ENCODE results near the gene TMEM95. TPM values are rescaled to one million over a fixed set of nuclear protein-coding genes. Genes with fewer than 3 reads are reported as not detected.

The TMEM95 gene
- total RNA-seq, 1 experiment from 2014 or later = not detected

DNA sequence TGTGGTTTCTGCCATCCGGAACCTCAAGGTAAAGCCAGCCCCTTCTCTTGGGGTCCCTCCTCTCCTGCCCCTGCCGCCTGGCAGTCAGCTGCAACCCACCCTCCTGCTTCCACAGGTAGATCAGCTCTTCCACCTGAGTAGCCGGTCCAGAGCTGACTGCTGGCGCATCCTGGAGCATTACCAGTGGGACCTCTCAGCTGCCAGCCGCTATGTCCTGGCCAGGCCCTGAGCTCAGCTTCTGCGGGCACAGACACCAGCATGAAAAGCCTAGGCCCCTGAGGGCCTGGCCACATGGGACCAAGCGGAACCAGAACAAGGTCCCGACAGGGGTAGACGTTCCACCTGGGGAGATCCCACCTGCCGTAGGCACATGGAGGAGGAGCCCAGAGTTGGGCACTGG, 33.9 kb downstream of the TMEM95 start:
- CTCF ChIA-PET = no interaction called here
- no peaks in the 10 kb centered on the region for H3K27me3 ChIP-seq (ENCODE audit: insufficient read depth, low read length)
- H3K79me2 ChIP-seq (ENCODE audit: insufficient read depth, low read length) = 0 out of 2 replicates have a peak, but pooled peaks cover 7% of the 10 kb centered on the region
- H3K9me2 ChIP-seq (ENCODE audit: insufficient read depth) = no peaks in the 10 kb centered on the region
- BruUV-seq (replicated peaks) = no TSS peak
- POLR2A ChIA-PET = interaction anchor here (1.2 kb wide), 1 partner anchor 12 kb away, joined by 3 read pairs; no protein-coding TSS in a partner anchor
- no peak overlapping the region for H3K4me3 ChIP-seq (replicated peaks in 1 of 2; ENCODE audit: low read depth in 1 of 2, low read length in 2 of 2)
- no peak for TF ChIP-seq POLR2A (IDR thresholded peaks at IDR 0.05; ENCODE audit: borderline replicate concordance, extremely low read depth, insufficient read depth, insufficient read length)
- TF ChIP-seq ELF1 (IDR thresholded peaks at IDR 0.05; ENCODE audit: borderline replicate concordance, low read depth) = no peak
- TF ChIP-seq, protein P1, sequence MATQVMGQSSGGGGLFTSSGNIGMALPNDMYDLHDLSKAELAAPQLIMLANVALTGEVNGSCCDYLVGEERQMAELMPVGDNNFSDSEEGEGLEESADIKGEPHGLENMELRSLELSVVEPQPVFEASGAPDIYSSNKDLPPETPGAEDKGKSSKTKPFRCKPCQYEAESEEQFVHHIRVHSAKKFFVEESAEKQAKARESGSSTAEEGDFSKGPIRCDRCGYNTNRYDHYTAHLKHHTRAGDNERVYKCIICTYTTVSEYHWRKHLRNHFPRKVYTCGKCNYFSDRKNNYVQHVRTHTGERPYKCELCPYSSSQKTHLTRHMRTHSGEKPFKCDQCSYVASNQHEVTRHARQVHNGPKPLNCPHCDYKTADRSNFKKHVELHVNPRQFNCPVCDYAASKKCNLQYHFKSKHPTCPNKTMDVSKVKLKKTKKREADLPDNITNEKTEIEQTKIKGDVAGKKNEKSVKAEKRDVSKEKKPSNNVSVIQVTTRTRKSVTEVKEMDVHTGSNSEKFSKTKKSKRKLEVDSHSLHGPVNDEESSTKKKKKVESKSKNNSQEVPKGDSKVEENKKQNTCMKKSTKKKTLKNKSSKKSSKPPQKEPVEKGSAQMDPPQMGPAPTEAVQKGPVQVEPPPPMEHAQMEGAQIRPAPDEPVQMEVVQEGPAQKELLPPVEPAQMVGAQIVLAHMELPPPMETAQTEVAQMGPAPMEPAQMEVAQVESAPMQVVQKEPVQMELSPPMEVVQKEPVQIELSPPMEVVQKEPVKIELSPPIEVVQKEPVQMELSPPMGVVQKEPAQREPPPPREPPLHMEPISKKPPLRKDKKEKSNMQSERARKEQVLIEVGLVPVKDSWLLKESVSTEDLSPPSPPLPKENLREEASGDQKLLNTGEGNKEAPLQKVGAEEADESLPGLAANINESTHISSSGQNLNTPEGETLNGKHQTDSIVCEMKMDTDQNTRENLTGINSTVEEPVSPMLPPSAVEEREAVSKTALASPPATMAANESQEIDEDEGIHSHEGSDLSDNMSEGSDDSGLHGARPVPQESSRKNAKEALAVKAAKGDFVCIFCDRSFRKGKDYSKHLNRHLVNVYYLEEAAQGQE (IDR thresholded peaks at IDR 0.05; ENCODE audit: low read depth) = no peak
- TF ChIP-seq EGR1 (IDR thresholded peaks at IDR 0.05; ENCODE audit: low read depth) = no peak
- no peak for DNase-seq (ENCODE audit: low read depth, low spot score)
- intact Hi-C loops (cut with micrococcal nuclease) = no loop called here
- no peak for ATAC-seq
- H3K4me1 ChIP-seq (ENCODE audit: control insufficient read depth in 1 of 2, insufficient read depth in 2 of 2, low read length in 2 of 2) = peaks cover 3 to 9% of the 10 kb centered on the region in 2 experiments; a peak in 2 of 4 replicates
- H3K9me3 ChIP-seq (ENCODE audit: control insufficient read depth in 1 of 2, insufficient read depth in 1 of 2, low read depth in 1 of 2, low read length in 2 of 2) = no peaks in the 10 kb centered on the region
- RAD21 ChIA-PET (ENCODE audit: low non-redundant PET in 1 of 2, low total read pairs in 2 of 2, uncharacterized antibody in 2 of 2, unreplicated experiment in 2 of 2) = no interaction called here
- peaks cover 10 to 20% of the 10 kb centered on the region in 2 experiments; a peak in 3 of 4 replicates for H3K36me3 ChIP-seq (ENCODE audit: control insufficient read depth in 1 of 2, insufficient read depth in 2 of 2, low read length in 2 of 2)
- H4K20me1 ChIP-seq (ENCODE audit: insufficient read depth) = no peaks in the 10 kb centered on the region
- no peak overlapping the region for H3K9ac ChIP-seq (ENCODE audit: low read length)
- H2AFZ ChIP-seq (ENCODE audit: low read depth, low read length, poor library complexity, severe bottlenecking) = no peak overlapping the region
- no peak overlapping the region for H3K4me2 ChIP-seq (ENCODE audit: low read length)
- H3K27ac ChIP-seq (ENCODE audit: low read depth, low read length) = no peak overlapping the region
